ENCODE data around the gene C1QBP.

The C1QBP gene

GRCh38 chr17:5431234-5431633, 7.7 kb downstream of the C1QBP start:
- peak; percentile 40 for DNase-seq

GRCh38 chr17:5430413-5430999, 8.4 kb downstream of the C1QBP start:
- DNase-seq = no peak

- no peak for DNase-seq
Measured at GRCh38 chr17:5429191-5429887, 9.6 kb downstream of the C1QBP start.

- DNase-seq = no peak
Measured at GRCh38 chr17:5425826-5426225, 13.1 kb downstream of the C1QBP start.

GRCh38 chr17:5424909-5425308, 14.0 kb downstream of the C1QBP start:
- no peak for DNase-seq

- DNase-seq = no peak
Measured at GRCh38 chr17:5422505-5422904, 16.4 kb downstream of the C1QBP start.

- DNase-seq = peak; percentile 97
Measured at GRCh38 chr17:5419959-5420653, 18.8 kb downstream of the C1QBP start, which contains the start of gene RPAIN. Gene RPAIN, plus strand, starts transcription at chr17:5420182. Its CDS starts 29 bp downstream, at chr17:5420211.

- DNase-seq = peak; percentile 99
Measured at GRCh38 chr17:5419356-5419958, 19.5 kb downstream of the C1QBP start, which contains the start of gene NUP88. Gene NUP88, minus strand, starts transcription at chr17:5419662. Its CDS starts 12 bp downstream, at chr17:5419650.

- peak; percentile 57 for DNase-seq
Measured at GRCh38 chr17:5418858-5419355, 20.0 kb downstream of the C1QBP start.

- no peak for DNase-seq
Measured at GRCh38 chr17:5416901-5417300, 22.1 kb downstream of the C1QBP start.

GRCh38 chr17:5413682-5414081, 25.3 kb downstream of the C1QBP start:
- no peak for DNase-seq

GRCh38 chr17:5410594-5411272, 28.2 kb downstream of the C1QBP start:
- no peak for DNase-seq

- no peak for DNase-seq
Measured at GRCh38 chr17:5408186-5408585, 30.8 kb downstream of the C1QBP start.

GRCh38 chr17:5405400-5405799, 33.6 kb downstream of the C1QBP start:
- DNase-seq = no peak

GRCh38 chr17:5399767-5400166, 39.2 kb downstream of the C1QBP start:
- no peak for DNase-seq

- no peak for DNase-seq
Measured at GRCh38 chr17:5396612-5397011, 42.3 kb downstream of the C1QBP start.

GRCh38 chr17:5391678-5392077, 47.3 kb downstream of the C1QBP start:
- DNase-seq = no peak

Data from NCI-H82 (cell line).